OCI-LY7 (cell line): ENCODE results near the gene CR2. TPM values are rescaled to one million over a fixed set of nuclear protein-coding genes. Genes with fewer than 3 reads are reported as not detected.

Experiments
- BruUV-seq: library from RNA; stranded (reverse); fragments of 400-500 nt; replicated peaks from 2 replicates; lab custom pipeline; 2021; lab: Mats Ljungman, UMichigan
- CTCF ChIA-PET: fragments of 300-600 bp; sonication (Branson Sonifier 250); formaldehyde crosslinking; loops from one replicate; lab custom pipeline; 2022; ENCODE audit warnings: antibody characterized with exemption; ENCODE audit not compliant: unreplicated experiment; lab: Charles Lee
- POLR2A ChIA-PET: fragments of 300-600 bp; sonication (Branson Sonifier 250); formaldehyde crosslinking; loops from one replicate; lab custom pipeline; 2022; ENCODE audit warnings: antibody characterized with exemption; lab: Charles Lee
- DNase-seq: peaks from one replicate; pipeline ENCODE4 v3.0.0-alpha.2; 2015; ENCODE audit warnings: low spot score
- H2AFZ ChIP-seq: fragments of 200-600 bp; sonication (generic), shearing (Covaris generic); 2 replicates; pipeline ENCODE4 v1.6.1; 2014; ENCODE audit warnings: mild to moderate bottlenecking, antibody characterized with exemption, low read length, moderate library complexity
- H3K27ac ChIP-seq: fragments of 200-600 bp; sonication (generic); 2 replicates; pipeline ENCODE4 v1.5.1; 2014; ENCODE audit warnings: mixed run types, low read depth, mild to moderate bottlenecking, moderate library complexity, low read length, inconsistent platforms; ENCODE audit not compliant: poor library complexity, severe bottlenecking
- H3K36me3 ChIP-seq: fragments of 200-600 bp; sonication (generic); 2 replicates; pipeline ENCODE4 v1.6.1; 2014; ENCODE audit warnings: mild to moderate bottlenecking, antibody characterized with exemption, low read length, moderate library complexity, mixed read lengths; ENCODE audit not compliant: insufficient read depth
- H3K4me1 ChIP-seq: fragments of 200-600 bp; sonication (generic); 2 replicates; pipeline ENCODE4 v1.5.1; 2014; ENCODE audit warnings: mild to moderate bottlenecking, low read length; ENCODE audit not compliant: insufficient read depth, poor library complexity, severe bottlenecking
- H3K4me2 ChIP-seq: fragments of 200-600 bp; sonication (generic); 2 replicates; pipeline ENCODE4 v1.6.1; 2014; ENCODE audit warnings: mild to moderate bottlenecking, low read length
- H3K4me3 ChIP-seq: fragments of 200-600 bp; sonication (generic); 2 replicates; pipeline ENCODE4 v1.5.1; 2014; ENCODE audit warnings: mild to moderate bottlenecking, low read depth, low read length; ENCODE audit not compliant: poor library complexity, severe bottlenecking
- H3K79me2 ChIP-seq: fragments of 200-600 bp; sonication (generic); 2 replicates; pipeline ENCODE4 v1.6.1; 2016; ENCODE audit warnings: low read depth, mild to moderate bottlenecking, low read length, moderate library complexity, mixed read lengths; ENCODE audit not compliant: insufficient read depth
- H3K9me2 ChIP-seq: fragments of 200-600 bp; sonication (generic); 2 replicates; pipeline ENCODE4 v1.6.1; 2016; ENCODE audit warnings: mild to moderate bottlenecking, low read length, mixed read lengths; ENCODE audit not compliant: insufficient read depth
- H3K9me3 ChIP-seq: fragments of 200-600 bp; sonication (generic); 2 replicates; pipeline ENCODE4 v1.6.1; 2014; ENCODE audit warnings: mild to moderate bottlenecking, mixed run types, low read length, mixed read lengths
- H4K20me1 ChIP-seq: fragments of 200-600 bp; sonication (generic); 2 replicates; pipeline ENCODE4 v1.6.1; 2014; ENCODE audit warnings: mild to moderate bottlenecking, antibody characterized with exemption, low read length, moderate library complexity, mixed read lengths; ENCODE audit not compliant: insufficient read depth
- EZH2phosphoT487 ChIP-seq: fragments of 200-600 bp; sonication (generic); IDR thresholded peaks from 2 replicates; pipeline ENCODE4 v1.6.1; 2018; ENCODE audit warnings: low read depth, borderline replicate concordance, mild to moderate bottlenecking, mixed run types, antibody characterized with exemption, low read length, moderate library complexity, mixed read lengths
- intact Hi-C: fragments of 100-400 bp; cut with micrococcal nuclease; formaldehyde crosslinking; loops from one replicate; pipeline ENCODE4 v1.10.0; 2022; ENCODE audit not compliant: unreplicated experiment
- total RNA-seq, 2 experiments: library from RNA; depleted of rRNA in 1 of 2; stranded (reverse); fragments of >200 nt in 1 of 2; shearing (Covaris generic) in 1 of 2; gene quantifications; 2 replicates each; pipeline ENCODE4 v1.2.3, GENCODE V29; 2014 to 2022
- TF ChIP-seq, protein P1 (sequence below): fragments of 200-600 bp; sonication (generic); conservative IDR thresholded peaks from 2 replicates; pipeline ENCODE4 v1.5.1; 2014; ENCODE audit warnings: mild to moderate bottlenecking, antibody characterized with exemption, low read length, moderate library complexity, mixed read lengths

Gene CR2
- total RNA-seq, 2 experiments from 2014 or later: 4.4 to 13.5 TPM

DNA sequence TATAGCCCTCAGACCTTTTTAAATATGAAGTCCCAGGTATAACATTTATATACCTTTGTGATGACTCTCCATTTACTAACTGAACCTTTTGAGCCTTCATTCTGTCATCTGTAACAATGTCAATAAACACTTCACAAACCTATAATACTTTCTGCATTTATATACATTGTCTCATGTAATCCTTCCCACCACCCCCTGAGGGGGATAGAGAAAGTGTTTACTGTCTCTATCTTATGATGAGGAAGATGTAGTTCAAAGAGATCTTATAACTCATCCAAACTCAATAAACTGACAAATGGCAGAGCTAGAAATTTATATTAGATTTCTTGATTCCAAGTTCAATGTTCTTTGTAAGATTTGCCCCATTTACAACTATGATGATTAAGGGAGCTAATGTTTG is 48.3 kb upstream of the CR2 start:
- POLR2A ChIA-PET: interaction anchor here (0.5 to 1.4 kb wide), 3 partner anchors 82 to 365 kb away, joined by 3 to 6 read pairs (median 5); no protein-coding TSS in a partner anchor
- no peaks in the 10 kb centered on the region for H3K9me3 ChIP-seq
- no peak for TF ChIP-seq EZH2phosphoT487
- TF ChIP-seq, protein P1, sequence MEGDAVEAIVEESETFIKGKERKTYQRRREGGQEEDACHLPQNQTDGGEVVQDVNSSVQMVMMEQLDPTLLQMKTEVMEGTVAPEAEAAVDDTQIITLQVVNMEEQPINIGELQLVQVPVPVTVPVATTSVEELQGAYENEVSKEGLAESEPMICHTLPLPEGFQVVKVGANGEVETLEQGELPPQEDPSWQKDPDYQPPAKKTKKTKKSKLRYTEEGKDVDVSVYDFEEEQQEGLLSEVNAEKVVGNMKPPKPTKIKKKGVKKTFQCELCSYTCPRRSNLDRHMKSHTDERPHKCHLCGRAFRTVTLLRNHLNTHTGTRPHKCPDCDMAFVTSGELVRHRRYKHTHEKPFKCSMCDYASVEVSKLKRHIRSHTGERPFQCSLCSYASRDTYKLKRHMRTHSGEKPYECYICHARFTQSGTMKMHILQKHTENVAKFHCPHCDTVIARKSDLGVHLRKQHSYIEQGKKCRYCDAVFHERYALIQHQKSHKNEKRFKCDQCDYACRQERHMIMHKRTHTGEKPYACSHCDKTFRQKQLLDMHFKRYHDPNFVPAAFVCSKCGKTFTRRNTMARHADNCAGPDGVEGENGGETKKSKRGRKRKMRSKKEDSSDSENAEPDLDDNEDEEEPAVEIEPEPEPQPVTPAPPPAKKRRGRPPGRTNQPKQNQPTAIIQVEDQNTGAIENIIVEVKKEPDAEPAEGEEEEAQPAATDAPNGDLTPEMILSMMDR: no peak
- intact Hi-C loops: loop anchor here (1.0 to 2.0 kb wide), 4 partner anchors 49 to 322 kb away; partner anchors contain the start of genes CD55 and CR2
- H3K9me2 ChIP-seq: no peaks in the 10 kb centered on the region
- CTCF ChIA-PET: no interaction called here
- H2AFZ ChIP-seq: no peak overlapping the region
- no peak overlapping the region for H3K4me2 ChIP-seq
- no peak overlapping the region for H3K4me3 ChIP-seq
- BruUV-seq: no TSS peak
- no peaks in the 10 kb centered on the region for H3K4me1 ChIP-seq
- no peak overlapping the region for H3K27ac ChIP-seq
- H4K20me1 ChIP-seq: no peaks in the 10 kb centered on the region
- no peak for DNase-seq
- no peaks in the 10 kb centered on the region for H3K36me3 ChIP-seq
- H3K79me2 ChIP-seq: no peaks in the 10 kb centered on the region

GRCh38 chr1:207407655-207408260 is 46.4 kb upstream of the CR2 start:
- ChIA-PET CTCF (no interaction called here), POLR2A (interaction anchor here (0.7 kb wide), 1 partner anchor 21 kb away, joined by 5 read pairs; no protein-coding TSS in a partner anchor)
- H2AFZ ChIP-seq: no peak overlapping the region
- TF ChIP-seq, protein P1: no peak
- TF ChIP-seq EZH2phosphoT487: no peak
- H3K9me3 ChIP-seq: no peaks in the 10 kb centered on the region
- DNase-seq: no peak
- no peaks in the 10 kb centered on the region for H3K79me2 ChIP-seq
- peaks cover 6% of the 10 kb centered on the region for H3K4me1 ChIP-seq
- H3K9me2 ChIP-seq: no peaks in the 10 kb centered on the region
- H4K20me1 ChIP-seq: no peaks in the 10 kb centered on the region
- BruUV-seq: no TSS peak
- no peak overlapping the region for H3K4me2 ChIP-seq
- no peak overlapping the region for H3K27ac ChIP-seq
- intact Hi-C loops: no loop called here
- H3K36me3 ChIP-seq: no peaks in the 10 kb centered on the region
- H3K4me3 ChIP-seq: no peak overlapping the region

GRCh38 chr1:207412845-207413244 is 41.3 kb upstream of the CR2 start:
- POLR2A ChIA-PET: interaction anchor here (0.6 to 1.4 kb wide), 5 partner anchors 14 to 85 kb away, joined by 3 to 4 read pairs (median 3); no protein-coding TSS in a partner anchor

More at GRCh38 chr1:207412845-207413244, 41.3 kb upstream of the CR2 start:
- Histone ChIP-seq H3K27ac (no peak overlapping the region), H3K9me3 (no peaks in the 10 kb centered on the region), H2AFZ (peak overlapping the region; percentile 37; the same call in 1 of the 2 replicates), H4K20me1 (no peaks in the 10 kb centered on the region), H3K4me2 (no peak overlapping the region), H3K4me3 (no peak overlapping the region), H3K36me3 (no peaks in the 10 kb centered on the region), H3K9me2 (no peaks in the 10 kb centered on the region), H3K79me2 (no peaks in the 10 kb centered on the region), H3K4me1 (peaks cover 20% of the 10 kb centered on the region)
- TF ChIP-seq EZH2phosphoT487: no peak
- TF ChIP-seq, protein P1: no peak
- intact Hi-C loops: no loop called here
- CTCF ChIA-PET: no interaction called here
- DNase-seq: no peak
- no TSS peak for BruUV-seq
